Neural cell (in vitro differentiated cells): Measurements from ENCODE around the gene NCF4. TPM values are rescaled to one million over a fixed set of nuclear protein-coding genes. Genes with fewer than 3 reads are reported as not detected.

ENCODE experiments used
- H2AFZ ChIP-seq: fragments of 200-600, 300-800 bp; sonication (generic), shearing (Covaris generic); 2 replicates; pipeline ENCODE4 v1.6.0; 2014; ENCODE audit warnings: low read depth, mild to moderate bottlenecking, antibody characterized with exemption, low read length, moderate library complexity
- H3F3A ChIP-seq: fragments of 200-600 bp; shearing (Covaris generic); 2 replicates; pipeline ENCODE4 v1.6.1; 2016; ENCODE audit warnings: mild to moderate bottlenecking, moderate library complexity, mixed read lengths, antibody characterized with exemption, low read length; ENCODE audit not compliant: insufficient read depth, poor library complexity, severe bottlenecking
- H3K27ac ChIP-seq: fragments of 200-600, 300-800 bp; sonication (generic), shearing (Covaris generic); 2 replicates; pipeline ENCODE4 v1.5.1; 2014; ENCODE audit warnings: mild to moderate bottlenecking, low read length, moderate library complexity
- H3K27me3 ChIP-seq: fragments of 300-800, 200-600 bp; sonication (generic), shearing (Covaris generic); 2 replicates; pipeline ENCODE4 v1.6.0; 2014; ENCODE audit warnings: mild to moderate bottlenecking, low read depth, low read length, moderate library complexity; ENCODE audit not compliant: insufficient read depth
- H3K36me3 ChIP-seq: fragments of 300-800, 200-600 bp; sonication (generic), shearing (Covaris generic); 2 replicates; pipeline ENCODE4 v1.5.1; 2014; ENCODE audit warnings: mild to moderate bottlenecking, antibody characterized with exemption, low read length, moderate library complexity; ENCODE audit not compliant: insufficient read depth
- H3K4me2 ChIP-seq: fragments of 300-800, 200-600 bp; sonication (generic), shearing (Covaris generic); 2 replicates; pipeline ENCODE4 v1.6.0; 2014; ENCODE audit warnings: mild to moderate bottlenecking, low read length
- H3K4me3 ChIP-seq: fragments of 300-800, 200-600 bp; sonication (generic), shearing (Covaris generic); 2 replicates; pipeline ENCODE4 v1.5.1; 2014; ENCODE audit warnings: mild to moderate bottlenecking, low read length, moderate library complexity
- H3K79me2 ChIP-seq: fragments of 200-600 bp; shearing (Covaris generic); replicated peaks from 2 replicates; pipeline ENCODE4 v1.6.0; 2014; ENCODE audit warnings: mild to moderate bottlenecking, low read length, moderate library complexity; ENCODE audit not compliant: insufficient read depth
- H3K9ac ChIP-seq: fragments of 300-800, 200-600 bp; sonication (generic), shearing (Covaris generic); 2 replicates; pipeline ENCODE4 v1.6.1; 2016; ENCODE audit warnings: mild to moderate bottlenecking, low read length, mixed read lengths
- H3K9me2 ChIP-seq: fragments of 200-600 bp; shearing (Covaris generic); 2 replicates; pipeline ENCODE4 v1.6.1; 2016; ENCODE audit warnings: mild to moderate bottlenecking, low read length, mixed read lengths; ENCODE audit not compliant: insufficient read depth
- H3K9me3 ChIP-seq: fragments of 200-600, 300-800 bp; sonication (generic), shearing (Covaris generic); 2 replicates; pipeline ENCODE4 v1.6.1; 2016; ENCODE audit warnings: mild to moderate bottlenecking, mixed run types, low read length, moderate library complexity, mixed read lengths
- H4K20me1 ChIP-seq: fragments of 200-600 bp; shearing (Covaris generic); 2 replicates; pipeline ENCODE4 v1.6.1; 2016; ENCODE audit warnings: mild to moderate bottlenecking, mixed run types; ENCODE audit not compliant: insufficient read depth
- EP300 ChIP-seq: fragments of 450-650 bp; conservative IDR thresholded peaks from 2 replicates; pipeline ENCODE4 v1.6.1; 2014; ENCODE audit warnings: antibody characterized with exemption, mild to moderate bottlenecking, moderate library complexity; ENCODE audit not compliant: poor library complexity, severe bottlenecking
- EZH2 ChIP-seq: fragments of 200-600, 300-800 bp; shearing (Covaris generic), sonication (generic); IDR thresholded peaks from 2 replicates; pipeline ENCODE4 v1.6.1; 2014; ENCODE audit warnings: antibody characterized with exemption, low read length, borderline replicate concordance, mild to moderate bottlenecking; ENCODE audit not compliant: insufficient read depth, poor library complexity, severe bottlenecking
- MXI1 ChIP-seq: fragments of 450-650 bp; conservative IDR thresholded peaks from 2 replicates; pipeline ENCODE4 v1.6.1; 2014; ENCODE audit warnings: antibody characterized with exemption, mild to moderate bottlenecking; ENCODE audit not compliant: poor library complexity, severe bottlenecking
- POLR2AphosphoS5 ChIP-seq: IDR thresholded peaks from 2 replicates; pipeline ENCODE4 v1.6.1; 2012
- RAD21 ChIP-seq: fragments of 450-650 bp; conservative IDR thresholded peaks from 2 replicates; pipeline ENCODE4 v1.6.1; 2014; ENCODE audit warnings: antibody characterized with exemption, mild to moderate bottlenecking, moderate library complexity
- REST ChIP-seq: IDR thresholded peaks from 2 replicates; pipeline ENCODE4 v1.6.1; 2012; ENCODE audit warnings: borderline replicate concordance
- SMC3 ChIP-seq: fragments of 450-650 bp; conservative IDR thresholded peaks from 2 replicates; pipeline ENCODE4 v1.6.1; 2014; ENCODE audit warnings: antibody characterized with exemption, mild to moderate bottlenecking, moderate library complexity; ENCODE audit not compliant: poor library complexity
- TAF1 ChIP-seq: IDR thresholded peaks from 2 replicates; pipeline ENCODE4 v1.6.1; 2012; ENCODE audit warnings: low read depth
- polyA plus RNA-seq: library from polyadenylated mRNA; depleted of rRNA; stranded (reverse); fragments of >200 nt; gene quantifications from 2 replicates; pipeline ENCODE4 v1.2.3, GENCODE V29; 2014
- TF ChIP-seq, protein P1 (sequence below): fragments of 450-650 bp; IDR thresholded peaks from 2 replicates; pipeline ENCODE4 v1.5.1; 2014; ENCODE audit warnings: antibody characterized with exemption, mild to moderate bottlenecking, moderate library complexity; ENCODE audit not compliant: poor library complexity, severe bottlenecking

Gene NCF4
- polyA plus RNA-seq, 1 donor from 2014 or later, result not detected

DNA sequence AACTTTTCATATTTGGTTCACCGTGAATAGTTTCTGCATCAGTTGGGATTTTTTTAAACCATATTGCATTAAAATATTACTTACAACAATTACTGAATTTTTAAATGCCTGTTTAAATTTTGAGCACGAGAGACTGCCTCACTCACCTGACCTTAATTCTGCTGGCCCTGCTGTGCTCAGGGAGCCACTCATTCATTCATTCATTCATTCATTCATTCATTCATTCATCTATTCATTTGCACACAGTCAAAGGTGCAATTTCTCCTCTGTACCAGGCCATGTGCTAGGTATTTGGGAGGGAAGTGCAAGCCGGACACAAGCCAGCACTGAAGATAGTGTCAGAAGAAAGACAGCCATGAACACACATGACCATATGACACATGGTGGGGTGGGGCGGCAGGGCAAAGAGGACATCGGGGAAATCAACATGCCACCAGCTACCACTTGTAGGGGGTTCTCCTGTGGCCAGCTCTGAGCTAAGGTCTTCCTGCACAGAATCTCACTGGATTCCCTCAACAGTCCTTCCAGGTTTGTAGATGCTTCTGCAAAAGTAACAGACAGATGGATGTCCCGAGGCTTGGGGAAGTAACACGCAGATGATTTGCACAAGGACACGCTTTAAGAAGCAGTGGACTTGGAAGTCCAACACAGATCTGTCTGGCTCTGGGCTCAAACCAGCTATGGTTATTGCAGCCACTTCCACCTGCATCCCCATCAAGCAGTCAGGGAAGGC is 52.1 kb downstream of the NCF4 start:
- Histone ChIP-seq H3K4me2 (no peak overlapping the region), H3K9ac (no peak overlapping the region), H2AFZ (no peak overlapping the region), H3K27ac (no peak overlapping the region), H3K79me2 (no peaks in the 10 kb centered on the region), H3K9me2 (no peaks in the 10 kb centered on the region), H3K4me3 (no peak overlapping the region), H3K27me3 (no peaks in the 10 kb centered on the region), H3K36me3 (no peaks in the 10 kb centered on the region), H3F3A (no peaks in the 10 kb centered on the region), H4K20me1 (no peaks in the 10 kb centered on the region), H3K9me3 (no peaks in the 10 kb centered on the region)
- TF ChIP-seq EZH2 (no peak), POLR2AphosphoS5 (no peak), MXI1 (no peak), EP300 (no peak), RAD21 (no peak)

GRCh38 chr22:36913427-36914389 is 52.9 kb downstream of the NCF4 start, which contains the start of gene CSF2RB:
Gene CSF2RB, plus strand, starts transcription at chr22:36913628. Its CDS starts 8,580 bp downstream, at chr22:36922208.
- no peaks in the 10 kb centered on the region for H3K36me3 ChIP-seq
- H3K79me2 ChIP-seq, result no peaks in the 10 kb centered on the region
- no peak within 1 kb of the TSS for H2AFZ ChIP-seq
- no peak within 1 kb of the TSS for H3K27ac ChIP-seq
- H4K20me1 ChIP-seq, result no peaks in the 10 kb centered on the region
- no peak within 1 kb of the TSS for H3K4me3 ChIP-seq
- no peak within 1 kb of the TSS for H3K9ac ChIP-seq
- no peaks in the 10 kb centered on the region for H3K9me3 ChIP-seq
- no peak within 1 kb of the TSS for H3K4me2 ChIP-seq
- H3F3A ChIP-seq, result no peaks in the 10 kb centered on the region
- H3K9me2 ChIP-seq, result no peaks in the 10 kb centered on the region
- no peaks in the 10 kb centered on the region for H3K27me3 ChIP-seq
- TF ChIP-seq TAF1, result no peak
- TF ChIP-seq SMC3, result no peak
- no peak for TF ChIP-seq EP300

DNA sequence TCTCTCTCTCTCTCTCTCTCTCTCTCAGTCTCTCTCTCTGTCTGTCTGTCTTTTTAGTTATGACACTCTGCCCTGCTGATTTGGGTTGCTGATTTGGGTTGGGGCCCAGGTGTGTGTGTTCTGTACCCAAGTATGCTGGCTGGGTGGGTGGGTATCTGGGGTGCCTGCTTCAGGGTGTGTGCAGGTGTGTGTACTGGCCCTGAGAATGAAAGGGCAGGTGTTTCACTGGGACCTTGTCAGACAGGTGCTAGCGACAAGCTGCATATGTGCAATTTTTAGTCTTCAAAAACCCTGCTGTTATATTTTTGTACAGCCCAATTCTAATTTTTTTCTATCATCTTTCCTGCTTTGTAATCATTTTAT is 53.6 kb downstream of the NCF4 start:
- Histone ChIP-seq H4K20me1 (no peaks in the 10 kb centered on the region), H3K4me2 (no peak overlapping the region), H3K27me3 (no peaks in the 10 kb centered on the region), H3K4me3 (no peak overlapping the region), H3F3A (no peaks in the 10 kb centered on the region), H3K79me2 (no peaks in the 10 kb centered on the region), H3K27ac (no peak overlapping the region), H3K36me3 (no peaks in the 10 kb centered on the region), H3K9me2 (no peaks in the 10 kb centered on the region), H3K9ac (no peak overlapping the region), H2AFZ (no peak overlapping the region), H3K9me3 (no peaks in the 10 kb centered on the region)
- TF ChIP-seq RAD21 (no peak), SMC3 (no peak), REST (no peak), MXI1 (no peak), EP300 (no peak), EZH2 (no peak), POLR2AphosphoS5 (no peak), TAF1 (no peak)
- TF ChIP-seq, protein P1, sequence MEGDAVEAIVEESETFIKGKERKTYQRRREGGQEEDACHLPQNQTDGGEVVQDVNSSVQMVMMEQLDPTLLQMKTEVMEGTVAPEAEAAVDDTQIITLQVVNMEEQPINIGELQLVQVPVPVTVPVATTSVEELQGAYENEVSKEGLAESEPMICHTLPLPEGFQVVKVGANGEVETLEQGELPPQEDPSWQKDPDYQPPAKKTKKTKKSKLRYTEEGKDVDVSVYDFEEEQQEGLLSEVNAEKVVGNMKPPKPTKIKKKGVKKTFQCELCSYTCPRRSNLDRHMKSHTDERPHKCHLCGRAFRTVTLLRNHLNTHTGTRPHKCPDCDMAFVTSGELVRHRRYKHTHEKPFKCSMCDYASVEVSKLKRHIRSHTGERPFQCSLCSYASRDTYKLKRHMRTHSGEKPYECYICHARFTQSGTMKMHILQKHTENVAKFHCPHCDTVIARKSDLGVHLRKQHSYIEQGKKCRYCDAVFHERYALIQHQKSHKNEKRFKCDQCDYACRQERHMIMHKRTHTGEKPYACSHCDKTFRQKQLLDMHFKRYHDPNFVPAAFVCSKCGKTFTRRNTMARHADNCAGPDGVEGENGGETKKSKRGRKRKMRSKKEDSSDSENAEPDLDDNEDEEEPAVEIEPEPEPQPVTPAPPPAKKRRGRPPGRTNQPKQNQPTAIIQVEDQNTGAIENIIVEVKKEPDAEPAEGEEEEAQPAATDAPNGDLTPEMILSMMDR, result no peak
